PC-9 (cell line): Measurements from ENCODE around the gene WSCD2. TPM values are rescaled to one million over a fixed set of nuclear protein-coding genes. Genes with fewer than 3 reads are reported as not detected.

Experiments
- BruUV-seq: library from RNA; stranded (reverse); fragments of 400-500 nt; replicated peaks from 2 replicates; lab custom pipeline; 2021; lab: Mats Ljungman, UMichigan
- CTCF ChIA-PET: fragments of 300-600 bp; sonication (Branson Sonifier 250); formaldehyde crosslinking; loops from one replicate; lab custom pipeline; 2022; ENCODE audit warnings: antibody characterized with exemption; lab: Charles Lee
- POLR2A ChIA-PET: fragments of 300-600 bp; sonication (Branson Sonifier 250); formaldehyde crosslinking; loops from one replicate; lab custom pipeline; 2022; ENCODE audit warnings: antibody characterized with exemption; ENCODE audit not compliant: unreplicated experiment; lab: Charles Lee
- DNase-seq, 2 experiments: peaks; one replicate each; pipeline versions ENCODE4 v3.0.0 to v3.0.0-alpha.2; 2015 to 2022; ENCODE audit warnings: mixed read lengths in 1 of 2
- H2AFZ ChIP-seq: fragments of 200-600 bp; sonication (generic); 2 replicates; pipeline ENCODE4 v1.8.1; 2017; ENCODE audit warnings: antibody characterized with exemption
- H3F3A ChIP-seq: fragments of 200-600 bp; sonication (generic); 2 replicates; pipeline ENCODE4 v1.8.1; 2017; ENCODE audit warnings: antibody characterized with exemption, mild to moderate bottlenecking, low read depth; ENCODE audit not compliant: insufficient read depth
- H3K27ac ChIP-seq: fragments of 200-600 bp; sonication (generic); 2 replicates; pipeline ENCODE4 v1.6.1; 2016; ENCODE audit warnings: mixed run types
- H3K27me3 ChIP-seq: fragments of 200-600 bp; sonication (generic); 2 replicates; pipeline ENCODE4 v1.6.1; 2016; ENCODE audit warnings: low read depth, mixed run types; ENCODE audit not compliant: insufficient read depth
- H3K36me3 ChIP-seq: fragments of 200-600 bp; sonication (generic); 2 replicates; pipeline ENCODE4 v1.6.1; 2016; ENCODE audit warnings: low read depth, mixed run types
- H3K4me1 ChIP-seq: fragments of 200-600 bp; sonication (generic); replicated peaks from 2 replicates; pipeline ENCODE4 v1.6.1; 2016; ENCODE audit warnings: mixed run types; ENCODE audit not compliant: insufficient read depth
- H3K4me2 ChIP-seq: fragments of 200-600 bp; sonication (generic); 2 replicates; pipeline ENCODE4 v1.6.1; 2017; ENCODE audit warnings: mixed run types
- H3K4me3 ChIP-seq: fragments of 200-600 bp; sonication (generic); 2 replicates; pipeline ENCODE4 v1.6.1; 2016; ENCODE audit warnings: mixed run types
- H3K79me2 ChIP-seq: fragments of 200-600 bp; sonication (generic); 2 replicates; pipeline ENCODE4 v1.6.1; 2017; ENCODE audit warnings: low read depth, mixed run types
- H3K9me2 ChIP-seq: fragments of 200-600 bp; sonication (generic); 2 replicates; pipeline ENCODE4 v1.8.1; 2017; ENCODE audit warnings: mild to moderate bottlenecking; ENCODE audit not compliant: insufficient read depth
- H3K9me3 ChIP-seq: fragments of 200-600 bp; sonication (generic); 2 replicates; pipeline ENCODE4 v1.8.1; 2016; ENCODE audit warnings: low read depth; ENCODE audit not compliant: insufficient read depth
- H4K20me1 ChIP-seq: fragments of 200-600 bp; sonication (generic); 2 replicates; pipeline ENCODE4 v1.8.1; 2017; ENCODE audit not compliant: insufficient read depth
- CTCF ChIP-seq: fragments of 200-600 bp; sonication (generic); conservative IDR thresholded peaks from 2 replicates; pipeline ENCODE4 v1.6.1; 2017; ENCODE audit warnings: mixed run types, antibody characterized with exemption, mild to moderate bottlenecking, moderate library complexity
- EZH2 ChIP-seq: fragments of 200-600 bp; sonication (generic); IDR thresholded peaks from 2 replicates; pipeline ENCODE4 v1.8.0; 2017; ENCODE audit warnings: antibody characterized with exemption, low read depth
- intact Hi-C: fragments of 100-400 bp; cut with micrococcal nuclease; formaldehyde crosslinking; loops from one replicate; pipeline ENCODE4 v1.10.0; 2022; ENCODE audit not compliant: unreplicated experiment
- total RNA-seq: library from RNA; stranded (reverse); gene quantifications from 2 replicates; pipeline ENCODE4 v1.2.3, GENCODE V29; 2021

WSCD2 gene
- total RNA-seq, 1 experiment from 2014 or later: not detected

GRCh38 chr12:108257610-108258106 is 128.6 kb downstream of the WSCD2 start:
- peaks cover 21% of the 10 kb centered on the region for H3K27me3 ChIP-seq
- no peak overlapping the region for H2AFZ ChIP-seq
- no peaks in the 10 kb centered on the region for H3K79me2 ChIP-seq
- DNase-seq: no peak
- no peaks in the 10 kb centered on the region for H3F3A ChIP-seq
- H3K4me2 ChIP-seq: no peak overlapping the region
- H3K9me3 ChIP-seq: no peaks in the 10 kb centered on the region
- H3K4me1 ChIP-seq: no peaks in the 10 kb centered on the region
- H4K20me1 ChIP-seq: no peaks in the 10 kb centered on the region; the same call in 1 of the 2 replicates
- H3K36me3 ChIP-seq: no peaks in the 10 kb centered on the region
- no peak overlapping the region for H3K27ac ChIP-seq
- TF ChIP-seq CTCF: no peak
- no peak for TF ChIP-seq EZH2
- BruUV-seq: no TSS peak
- H3K4me3 ChIP-seq: no peak overlapping the region
- intact Hi-C loops: no loop called here
- ChIA-PET POLR2A (no interaction called here), CTCF (no interaction called here)
- no peaks in the 10 kb centered on the region for H3K9me2 ChIP-seq

- no peaks in the 10 kb centered on the region for H3F3A ChIP-seq
- POLR2A ChIA-PET: no interaction called here
- H2AFZ ChIP-seq: no peak overlapping the region
- BruUV-seq: no TSS peak
- no peaks in the 10 kb centered on the region for H3K36me3 ChIP-seq
- H3K4me2 ChIP-seq: no peak overlapping the region
- TF ChIP-seq EZH2 (no peak), CTCF (no peak)
- H4K20me1 ChIP-seq: no peaks in the 10 kb centered on the region; the same call in 1 of the 2 replicates
- CTCF ChIA-PET: interaction anchor here (0.6 kb wide), 1 partner anchor 68 kb away, joined by 3 read pairs; no protein-coding TSS in a partner anchor
- H3K9me3 ChIP-seq: no peaks in the 10 kb centered on the region
- no peak for DNase-seq
- no peaks in the 10 kb centered on the region for H3K4me1 ChIP-seq
- no peak overlapping the region for H3K4me3 ChIP-seq
- no peaks in the 10 kb centered on the region for H3K79me2 ChIP-seq
- no peaks in the 10 kb centered on the region for H3K9me2 ChIP-seq
- H3K27ac ChIP-seq: no peak overlapping the region
- intact Hi-C loops: no loop called here
- peaks cover 17% of the 10 kb centered on the region for H3K27me3 ChIP-seq
These were observed 131.0 kb downstream of the WSCD2 start for GRCh38 chr12:108260039-108260438.

- H3K9me3 ChIP-seq: no peaks in the 10 kb centered on the region
- ChIA-PET CTCF (no interaction called here), POLR2A (interaction anchor here (0.7 kb wide), 1 partner anchor 123 kb away, joined by 5 read pairs; no protein-coding TSS in a partner anchor)
- no peaks in the 10 kb centered on the region for H3F3A ChIP-seq
- no peak overlapping the region for H2AFZ ChIP-seq
- H3K4me2 ChIP-seq: no peak overlapping the region
- no peaks in the 10 kb centered on the region for H3K36me3 ChIP-seq
- no peaks in the 10 kb centered on the region for H3K79me2 ChIP-seq
- no peaks in the 10 kb centered on the region for H3K4me1 ChIP-seq
- H3K27ac ChIP-seq: no peak overlapping the region
- BruUV-seq: no TSS peak
- peaks cover 9% of the 10 kb centered on the region for H3K27me3 ChIP-seq
- no peak for DNase-seq
- no peak overlapping the region for H3K4me3 ChIP-seq
- H3K9me2 ChIP-seq: no peaks in the 10 kb centered on the region
- no peaks in the 10 kb centered on the region; the same call in 1 of the 2 replicates for H4K20me1 ChIP-seq
- TF ChIP-seq CTCF (no peak), EZH2 (no peak)
- intact Hi-C loops: no loop called here
These were observed 131.9 kb downstream of the WSCD2 start for GRCh38 chr12:108260969-108261368.
